ENCODE measurements around the gene LGALS4.
A peak's percentile ranks its signal among the peaks of the same experiment; 100 is the strongest.

The LGALS4 gene

DNA sequence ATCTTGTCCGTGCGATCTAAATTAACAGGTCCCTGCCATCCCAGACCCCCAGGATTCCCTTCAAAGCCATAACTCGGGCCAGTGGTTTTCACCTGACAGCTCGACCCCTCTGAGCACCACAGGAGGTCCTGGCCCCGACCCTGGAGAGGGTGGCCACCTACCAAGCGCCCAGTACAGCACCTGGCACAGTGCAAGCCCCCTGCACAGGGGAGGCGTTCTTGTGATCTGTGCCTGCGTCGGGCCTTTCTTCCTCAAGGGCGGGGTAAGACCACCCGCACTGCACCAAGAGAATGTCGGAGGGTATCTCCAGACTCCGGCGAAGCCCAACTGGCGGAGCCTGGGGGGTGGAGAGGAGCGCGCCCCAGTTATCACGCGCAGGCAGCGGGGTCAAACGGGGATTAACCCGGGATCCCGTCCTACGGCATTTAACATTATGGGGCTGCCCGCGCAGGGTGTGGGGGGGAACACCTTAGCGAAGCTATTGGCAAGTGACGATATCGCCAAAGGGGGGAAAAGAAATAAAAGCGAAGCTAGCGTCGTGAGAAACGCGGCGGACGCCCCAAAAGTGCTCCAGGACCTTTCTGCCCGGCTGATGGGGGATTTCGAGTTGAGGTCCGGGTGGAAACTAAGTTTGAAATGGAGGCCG lies 38.4 kb upstream of the LGALS4 start:
- TF ChIP-seq ZBTB7A (IDR thresholded peaks at IDR 0.05; ENCODE audit: low read depth) (peak; percentile 9), TAF1 (IDR thresholded peaks at IDR 0.05; ENCODE audit: low read depth) (no peak), EGR1 (IDR thresholded peaks at IDR 0.05) (no peak), NFIC (IDR thresholded peaks at IDR 0.05) (no peak)
- TF ChIP-seq, protein P1, sequence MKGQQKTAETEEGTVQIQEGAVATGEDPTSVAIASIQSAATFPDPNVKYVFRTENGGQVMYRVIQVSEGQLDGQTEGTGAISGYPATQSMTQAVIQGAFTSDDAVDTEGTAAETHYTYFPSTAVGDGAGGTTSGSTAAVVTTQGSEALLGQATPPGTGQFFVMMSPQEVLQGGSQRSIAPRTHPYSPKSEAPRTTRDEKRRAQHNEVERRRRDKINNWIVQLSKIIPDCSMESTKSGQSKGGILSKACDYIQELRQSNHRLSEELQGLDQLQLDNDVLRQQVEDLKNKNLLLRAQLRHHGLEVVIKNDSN (IDR thresholded peaks at IDR 0.05): no peak

DNA sequence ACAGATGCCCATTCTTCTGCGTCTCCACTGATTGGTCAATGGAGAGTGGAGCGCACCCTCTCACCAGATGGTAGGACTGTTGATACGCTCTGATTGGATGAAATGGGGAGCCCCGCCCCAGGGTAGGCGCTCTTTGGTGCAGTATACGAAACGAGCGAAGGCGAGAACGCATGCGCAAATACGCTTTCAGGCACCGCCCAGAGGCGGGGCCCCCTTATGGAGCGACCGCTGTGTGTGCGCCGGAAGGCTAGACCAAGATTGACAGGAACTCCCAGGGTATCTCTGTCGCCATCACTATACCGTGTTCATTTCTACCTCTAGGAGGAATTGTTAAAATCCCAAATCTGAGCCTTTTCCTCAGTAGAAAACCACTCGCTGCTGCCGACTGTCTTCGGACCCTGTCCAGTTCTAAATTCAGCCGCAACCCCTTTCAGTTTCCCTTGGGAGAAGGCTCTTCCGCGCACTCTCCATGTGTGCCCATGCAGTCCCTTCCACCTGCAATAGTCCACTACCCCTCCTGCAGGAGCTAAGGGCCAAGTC lies 37.8 kb upstream of the LGALS4 start:
- TF ChIP-seq YY1 (IDR thresholded peaks at IDR 0.05; ENCODE audit: low read depth) (peak; percentile 59), FOXM1 (IDR thresholded peaks at IDR 0.05; ENCODE audit: borderline replicate concordance, low read depth) (no peak), TAF1 (IDR thresholded peaks at IDR 0.05; ENCODE audit: low read depth) (peak; percentile 49; the same call in 1 of the 2 replicates)
- TF ChIP-seq, protein P2, sequence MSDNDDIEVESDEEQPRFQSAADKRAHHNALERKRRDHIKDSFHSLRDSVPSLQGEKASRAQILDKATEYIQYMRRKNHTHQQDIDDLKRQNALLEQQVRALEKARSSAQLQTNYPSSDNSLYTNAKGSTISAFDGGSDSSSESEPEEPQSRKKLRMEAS (IDR thresholded peaks at IDR 0.05): no peak

DNA sequence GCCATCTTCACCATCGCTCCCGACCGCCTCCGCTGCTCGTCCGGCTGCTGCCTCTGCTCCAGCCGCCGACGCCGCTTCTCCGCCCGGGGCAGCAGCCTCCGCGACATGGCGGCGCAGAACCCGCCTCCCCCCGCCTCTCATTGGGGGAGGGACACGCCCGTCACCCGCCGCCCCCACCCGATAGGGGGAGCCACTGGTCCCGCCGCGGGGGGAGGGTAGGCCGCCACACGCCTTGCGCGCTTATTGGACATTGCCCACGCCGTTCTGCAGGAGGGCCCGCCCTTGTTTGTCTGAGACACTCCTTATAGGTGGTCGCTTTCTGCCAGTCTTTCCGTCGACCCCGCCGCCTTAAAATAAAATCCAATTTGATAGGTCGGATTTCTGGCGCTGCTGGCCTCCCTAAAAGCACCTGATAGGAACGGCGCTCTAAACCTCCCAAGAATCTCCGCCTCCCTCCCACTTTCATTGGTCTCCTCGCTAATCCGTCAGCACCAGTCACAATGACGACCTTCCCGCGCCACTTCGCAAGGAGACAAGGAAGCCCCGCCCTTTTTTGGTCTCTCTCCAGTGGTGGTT lies 37.2 kb upstream of the LGALS4 start, which contains the start of gene HNRNPL:
Gene HNRNPL, minus strand, starts transcription at position 127 of the 576 bp plus-strand sequence. Its CDS starts 20 bp downstream, at position 107.
- TF ChIP-seq FOXM1 (IDR thresholded peaks at IDR 0.05; ENCODE audit: borderline replicate concordance, low read depth): peak; percentile 77
- peak; percentile 97 for TF ChIP-seq CREB1 (IDR thresholded peaks at IDR 0.05; ENCODE audit: low read depth)
- TF ChIP-seq TCF12 (IDR thresholded peaks at IDR 0.05; ENCODE audit: low read depth): no peak
- peak; percentile 76 for TF ChIP-seq TAF1 (IDR thresholded peaks at IDR 0.05; ENCODE audit: low read depth)
- no peak for TF ChIP-seq TEAD4 (IDR thresholded peaks at IDR 0.05)
- peak; percentile 46; the same call in 1 of the 2 replicates for TF ChIP-seq EGR1 (IDR thresholded peaks at IDR 0.05)
- TF ChIP-seq, protein P1 (IDR thresholded peaks at IDR 0.05): no peak
- no peak for TF ChIP-seq CEBPB (IDR thresholded peaks at IDR 0.05)
- no peak for TF ChIP-seq ZBTB7A (IDR thresholded peaks at IDR 0.05; ENCODE audit: low read depth)
- TF ChIP-seq EP300 (IDR thresholded peaks at IDR 0.05; ENCODE audit: borderline replicate concordance): no peak
- TF ChIP-seq NFIC (IDR thresholded peaks at IDR 0.05): no peak
- TF ChIP-seq, protein P3, sequence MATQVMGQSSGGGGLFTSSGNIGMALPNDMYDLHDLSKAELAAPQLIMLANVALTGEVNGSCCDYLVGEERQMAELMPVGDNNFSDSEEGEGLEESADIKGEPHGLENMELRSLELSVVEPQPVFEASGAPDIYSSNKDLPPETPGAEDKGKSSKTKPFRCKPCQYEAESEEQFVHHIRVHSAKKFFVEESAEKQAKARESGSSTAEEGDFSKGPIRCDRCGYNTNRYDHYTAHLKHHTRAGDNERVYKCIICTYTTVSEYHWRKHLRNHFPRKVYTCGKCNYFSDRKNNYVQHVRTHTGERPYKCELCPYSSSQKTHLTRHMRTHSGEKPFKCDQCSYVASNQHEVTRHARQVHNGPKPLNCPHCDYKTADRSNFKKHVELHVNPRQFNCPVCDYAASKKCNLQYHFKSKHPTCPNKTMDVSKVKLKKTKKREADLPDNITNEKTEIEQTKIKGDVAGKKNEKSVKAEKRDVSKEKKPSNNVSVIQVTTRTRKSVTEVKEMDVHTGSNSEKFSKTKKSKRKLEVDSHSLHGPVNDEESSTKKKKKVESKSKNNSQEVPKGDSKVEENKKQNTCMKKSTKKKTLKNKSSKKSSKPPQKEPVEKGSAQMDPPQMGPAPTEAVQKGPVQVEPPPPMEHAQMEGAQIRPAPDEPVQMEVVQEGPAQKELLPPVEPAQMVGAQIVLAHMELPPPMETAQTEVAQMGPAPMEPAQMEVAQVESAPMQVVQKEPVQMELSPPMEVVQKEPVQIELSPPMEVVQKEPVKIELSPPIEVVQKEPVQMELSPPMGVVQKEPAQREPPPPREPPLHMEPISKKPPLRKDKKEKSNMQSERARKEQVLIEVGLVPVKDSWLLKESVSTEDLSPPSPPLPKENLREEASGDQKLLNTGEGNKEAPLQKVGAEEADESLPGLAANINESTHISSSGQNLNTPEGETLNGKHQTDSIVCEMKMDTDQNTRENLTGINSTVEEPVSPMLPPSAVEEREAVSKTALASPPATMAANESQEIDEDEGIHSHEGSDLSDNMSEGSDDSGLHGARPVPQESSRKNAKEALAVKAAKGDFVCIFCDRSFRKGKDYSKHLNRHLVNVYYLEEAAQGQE (IDR thresholded peaks at IDR 0.05; ENCODE audit: low read depth): no peak
- no peak for TF ChIP-seq RAD21 (IDR thresholded peaks at IDR 0.05; ENCODE audit: low read depth)
- TF ChIP-seq, protein P2 (IDR thresholded peaks at IDR 0.05): peak; percentile 25; the same call in 1 of the 2 replicates
- peak; percentile 91 for TF ChIP-seq YY1 (IDR thresholded peaks at IDR 0.05; ENCODE audit: low read depth)

DNA sequence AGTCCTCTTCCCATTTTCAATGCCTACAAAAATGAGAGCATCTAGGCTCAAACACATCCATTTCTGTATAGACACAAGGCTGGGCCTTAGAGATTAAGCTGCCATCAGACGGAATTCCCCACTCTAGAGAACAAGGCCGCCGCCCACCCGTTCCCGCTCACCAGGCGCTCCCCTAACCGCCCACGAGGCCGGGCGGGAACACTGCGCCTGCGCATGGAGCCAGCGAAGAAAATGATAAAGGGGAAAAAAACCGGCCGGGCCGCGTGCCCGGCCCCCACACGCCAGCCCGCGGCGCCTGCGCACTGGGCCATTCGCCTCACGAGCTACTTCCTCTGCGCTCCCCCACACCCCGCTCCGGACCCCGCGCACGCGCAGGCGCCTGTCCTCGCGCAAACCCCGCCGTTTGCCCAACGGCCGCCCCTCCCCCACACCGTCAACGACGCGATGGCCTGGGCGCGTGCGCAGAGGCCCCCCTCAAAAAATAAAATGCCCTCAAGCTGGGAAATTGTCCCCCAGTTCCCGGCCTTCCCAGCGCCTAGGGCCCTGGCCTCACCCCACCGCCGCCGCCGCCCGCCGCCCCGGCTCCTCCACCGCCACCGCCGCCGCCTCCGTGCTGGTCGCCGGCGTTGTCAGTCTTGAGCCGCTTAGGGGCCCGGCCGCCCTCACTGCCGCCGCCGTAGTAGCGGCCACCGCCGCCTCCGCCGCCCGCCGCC lies 36.6 kb upstream of the LGALS4 start:
- TF ChIP-seq YY1 (IDR thresholded peaks at IDR 0.05; ENCODE audit: low read depth) (no peak), CEBPB (IDR thresholded peaks at IDR 0.05) (peak; percentile 1; the same call in 1 of the 2 replicates), TCF12 (IDR thresholded peaks at IDR 0.05; ENCODE audit: low read depth) (no peak), EGR1 (IDR thresholded peaks at IDR 0.05) (peak; percentile 88)
- TF ChIP-seq, protein P1 (IDR thresholded peaks at IDR 0.05): 0 out of 2 replicates have a peak, but pooled peaks have one; percentile 22
- TF ChIP-seq, protein P2 (IDR thresholded peaks at IDR 0.05): peak; percentile 93

DNA sequence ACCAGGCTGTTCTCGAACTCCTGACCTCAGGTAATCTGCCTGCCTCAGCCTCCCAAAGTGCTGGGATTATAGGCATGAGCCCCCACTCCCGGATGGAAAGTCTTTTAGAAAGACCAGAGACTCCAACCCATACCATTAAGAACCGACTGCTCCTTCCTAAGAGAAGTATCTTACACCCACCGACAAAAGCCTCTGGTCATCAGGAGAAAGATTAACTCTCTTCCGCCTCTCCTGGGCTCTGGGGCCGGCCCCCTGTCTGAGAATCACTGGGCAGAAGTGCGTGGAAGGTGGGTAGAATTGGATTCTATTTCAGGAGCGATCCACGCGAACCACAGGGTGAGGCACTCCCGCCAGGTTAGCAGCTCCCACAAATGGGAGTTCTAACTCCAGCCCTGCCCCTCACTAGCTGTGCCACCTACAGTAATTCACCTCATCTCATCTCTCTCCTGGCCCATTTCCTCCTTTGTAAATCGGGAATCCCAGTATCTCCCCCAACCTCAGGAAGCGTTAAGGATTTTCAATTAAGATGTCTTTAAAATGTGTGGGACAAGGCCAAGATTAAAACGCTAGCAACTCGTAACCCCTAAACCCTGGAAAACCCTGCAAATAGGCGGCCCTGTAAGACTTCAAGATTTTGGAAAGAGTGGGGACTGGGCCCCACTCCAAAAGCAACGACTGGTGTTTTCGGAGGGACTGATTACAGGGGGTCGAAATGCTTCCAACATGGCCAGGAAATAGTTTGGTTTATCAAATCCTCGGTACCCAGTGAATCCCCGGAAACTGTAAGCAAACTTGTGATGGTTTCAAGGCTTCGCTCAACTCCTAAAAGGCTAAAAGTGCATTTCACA lies 35.8 kb upstream of the LGALS4 start:
- TF ChIP-seq RAD21 (IDR thresholded peaks at IDR 0.05; ENCODE audit: low read depth): no peak
- TF ChIP-seq, protein P2 (IDR thresholded peaks at IDR 0.05): no peak
- TF ChIP-seq TCF12 (IDR thresholded peaks at IDR 0.05; ENCODE audit: low read depth): no peak
- TF ChIP-seq FOXM1 (IDR thresholded peaks at IDR 0.05; ENCODE audit: borderline replicate concordance, low read depth): no peak
- TF ChIP-seq EP300 (IDR thresholded peaks at IDR 0.05; ENCODE audit: borderline replicate concordance): no peak
- TF ChIP-seq, protein P1 (IDR thresholded peaks at IDR 0.05): no peak
- no peak for TF ChIP-seq TEAD4 (IDR thresholded peaks at IDR 0.05)
- TF ChIP-seq EGR1 (IDR thresholded peaks at IDR 0.05): no peak
- no peak for TF ChIP-seq CREB1 (IDR thresholded peaks at IDR 0.05; ENCODE audit: low read depth)
- TF ChIP-seq CEBPB (IDR thresholded peaks at IDR 0.05): no peak
- TF ChIP-seq, protein P3 (IDR thresholded peaks at IDR 0.05; ENCODE audit: low read depth): no peak
- no peak for TF ChIP-seq TAF1 (IDR thresholded peaks at IDR 0.05; ENCODE audit: low read depth)
- no peak for TF ChIP-seq NFIC (IDR thresholded peaks at IDR 0.05)
- TF ChIP-seq YY1 (IDR thresholded peaks at IDR 0.05; ENCODE audit: low read depth): no peak
- TF ChIP-seq ZBTB7A (IDR thresholded peaks at IDR 0.05; ENCODE audit: low read depth): no peak
